ENCODE data around the gene F9.
"Not testable (repeated sequence)": the region's sequence is repeated elsewhere in the genome, so short reads cannot be mapped to it uniquely, and the experiment has no call there.

Gene F9

DNA sequence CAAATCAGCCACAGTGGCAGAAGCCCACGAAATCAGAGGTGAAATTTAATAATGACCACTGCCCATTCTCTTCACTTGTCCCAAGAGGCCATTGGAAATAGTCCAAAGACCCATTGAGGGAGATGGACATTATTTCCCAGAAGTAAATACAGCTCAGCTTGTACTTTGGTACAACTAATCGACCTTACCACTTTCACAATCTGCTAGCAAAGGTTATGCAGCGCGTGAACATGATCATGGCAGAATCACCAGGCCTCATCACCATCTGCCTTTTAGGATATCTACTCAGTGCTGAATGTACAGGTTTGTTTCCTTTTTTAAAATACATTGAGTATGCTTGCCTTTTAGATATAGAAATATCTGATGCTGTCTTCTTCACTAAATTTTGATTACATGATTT lies at the start of gene F9:
TSS of gene F9 (plus strand) at position 190 of the 400 bp plus-strand sequence. CDS start at position 216, 26 bp downstream.
- DNase-seq (ENCODE audit: low read depth in 2 of 3, low spot score in 2 of 3) = no peak

DNA sequence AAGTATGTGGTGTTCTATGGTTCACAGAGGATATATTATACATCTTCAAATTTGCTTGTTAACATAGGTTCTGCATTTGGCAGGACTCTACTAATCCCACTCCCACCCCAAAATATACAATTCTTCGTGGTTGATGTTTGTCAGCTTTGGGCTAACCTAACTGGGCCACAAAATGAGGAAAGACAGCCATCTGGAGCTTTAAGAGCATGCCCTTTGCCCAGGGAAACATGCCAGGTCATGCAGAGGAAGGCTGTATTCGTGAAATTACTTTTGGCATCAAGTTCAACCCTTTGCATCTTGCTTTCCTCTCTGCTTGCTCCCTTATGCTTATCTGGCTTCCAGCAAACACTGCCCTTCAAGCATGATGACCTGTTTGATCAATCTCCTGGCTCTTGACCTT lies 46.8 kb upstream of the F9 start:
- DNase-seq (ENCODE audit: low read depth in 2 of 3, low spot score in 2 of 3) = no peak

DNA sequence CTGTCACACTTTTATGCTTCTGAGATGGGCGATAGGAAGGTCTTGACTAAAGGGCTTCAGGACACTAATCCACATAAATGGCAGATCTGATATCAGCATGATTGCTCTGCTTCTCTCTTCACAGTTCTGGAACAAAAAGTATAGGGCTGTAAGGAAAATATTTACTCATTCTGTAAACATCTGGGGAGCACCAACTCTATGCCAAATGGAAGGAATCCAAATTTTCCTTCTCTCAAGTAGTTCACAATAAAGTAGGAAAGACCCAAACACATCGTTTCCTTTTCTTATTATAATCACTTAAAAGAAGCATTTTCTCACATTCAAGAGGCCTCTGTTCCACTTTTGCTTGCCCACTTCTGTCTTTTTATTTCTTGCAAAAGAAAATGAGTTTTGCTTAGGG lies 45.9 kb upstream of the F9 start:
- DNase-seq (ENCODE audit: low read depth in 2 of 3, low spot score in 2 of 3) = no peak

DNA sequence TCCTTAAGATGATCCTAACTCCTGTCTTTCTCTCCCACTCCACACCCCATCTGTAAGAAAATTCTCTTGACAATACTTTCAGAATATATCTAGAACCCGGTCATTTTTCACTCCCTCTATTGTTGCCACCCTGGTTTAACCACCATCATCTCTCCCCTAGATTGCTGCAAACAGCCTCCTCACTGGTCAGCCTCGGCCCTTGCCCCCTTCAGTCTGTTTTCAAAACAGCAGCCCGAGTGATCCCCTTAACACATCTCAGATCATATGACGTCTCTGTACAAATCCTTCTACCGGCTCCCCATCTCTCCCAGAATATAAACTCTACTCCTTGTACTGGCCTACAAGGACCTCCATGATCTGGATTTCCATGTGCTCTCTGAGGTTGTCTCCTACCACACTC lies 35.2 kb upstream of the F9 start:
- no peak for DNase-seq (ENCODE audit: low read depth in 2 of 3, low spot score in 2 of 3)

DNA sequence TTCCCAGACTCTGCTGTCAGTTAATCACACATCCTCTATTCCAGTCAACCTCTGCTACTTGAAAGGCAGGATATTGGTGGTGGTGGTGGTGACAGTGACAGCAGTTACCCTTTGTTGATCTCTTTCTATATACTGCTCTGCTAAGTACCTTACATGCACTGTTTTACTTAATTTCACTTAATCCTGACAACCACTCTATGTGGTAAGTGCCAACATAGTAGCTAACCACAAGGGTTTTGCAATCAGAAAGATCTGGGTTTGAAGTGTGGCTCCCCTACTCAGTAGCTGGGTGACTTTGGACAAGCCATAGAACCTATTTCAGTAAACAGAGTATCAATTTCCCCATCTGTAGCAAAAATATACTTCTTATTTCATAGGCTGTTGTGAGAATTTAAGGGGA lies 24.2 kb upstream of the F9 start:
- DNase-seq (ENCODE audit: low read depth in 2 of 3, low spot score in 2 of 3) = no peak

DNA sequence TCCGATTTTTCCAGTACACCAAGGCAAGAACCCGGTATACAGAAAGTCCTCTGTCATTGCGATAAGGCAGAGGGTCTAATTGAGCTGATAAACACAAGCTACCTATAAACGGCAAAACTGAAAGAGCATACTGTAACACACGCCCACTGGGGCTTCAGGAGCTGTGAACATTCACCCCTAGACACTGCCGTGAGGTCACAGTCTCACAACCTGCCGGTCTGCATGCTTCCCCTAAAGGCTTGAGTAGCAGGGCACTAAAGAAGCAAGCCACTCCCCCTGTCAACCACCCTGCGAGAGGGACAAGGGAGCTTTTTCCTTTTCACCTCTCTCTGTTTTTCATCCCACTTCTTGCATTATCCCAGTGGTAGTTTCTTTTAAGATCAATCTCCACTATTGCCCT lies 22.4 kb upstream of the F9 start:
- DNase-seq (ENCODE audit: low read depth in 2 of 3, low spot score in 2 of 3) = no peak

DNA sequence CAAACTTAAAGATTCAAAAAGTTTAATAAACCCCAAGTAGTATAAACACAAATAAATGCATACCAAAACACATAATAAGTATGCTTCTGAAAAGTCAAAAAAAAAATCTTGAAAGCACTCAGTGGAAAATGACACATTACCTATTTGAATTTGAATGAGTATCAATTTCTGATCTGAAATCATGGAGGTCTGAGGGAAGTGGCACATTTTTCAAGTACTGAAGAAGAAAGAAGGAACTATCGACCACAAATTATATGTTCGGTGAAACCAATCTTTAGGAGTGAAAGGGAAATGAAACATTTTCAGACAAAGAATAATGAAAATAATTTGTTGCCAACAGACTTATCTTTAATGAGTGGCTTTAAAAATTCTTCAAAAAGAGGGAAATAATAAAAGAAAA lies 12.1 kb upstream of the F9 start:
- no peak for DNase-seq (ENCODE audit: low read depth in 2 of 3, low spot score in 2 of 3)

DNA sequence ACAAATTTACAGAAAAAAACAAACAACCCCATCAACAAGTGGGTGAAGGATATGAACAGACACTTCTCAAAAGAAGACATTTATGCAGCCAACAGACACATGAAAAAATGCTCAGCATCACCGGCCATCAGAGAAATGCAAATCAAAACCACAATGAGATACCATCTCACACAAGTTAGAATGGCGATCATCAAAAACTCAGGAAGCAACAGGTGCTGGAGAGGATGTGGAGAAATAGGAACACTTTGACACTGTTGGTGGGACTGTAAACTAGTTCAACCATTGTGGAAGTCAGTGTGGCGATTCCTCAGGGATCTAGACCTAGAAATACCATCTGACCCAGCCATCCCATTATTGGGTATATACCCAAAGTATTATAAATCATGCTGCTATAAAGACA lies 1.7 kb upstream of the F9 start:
- not testable (repeated sequence) for DNase-seq (ENCODE audit: low read depth in 2 of 3, low spot score in 2 of 3)

DNA sequence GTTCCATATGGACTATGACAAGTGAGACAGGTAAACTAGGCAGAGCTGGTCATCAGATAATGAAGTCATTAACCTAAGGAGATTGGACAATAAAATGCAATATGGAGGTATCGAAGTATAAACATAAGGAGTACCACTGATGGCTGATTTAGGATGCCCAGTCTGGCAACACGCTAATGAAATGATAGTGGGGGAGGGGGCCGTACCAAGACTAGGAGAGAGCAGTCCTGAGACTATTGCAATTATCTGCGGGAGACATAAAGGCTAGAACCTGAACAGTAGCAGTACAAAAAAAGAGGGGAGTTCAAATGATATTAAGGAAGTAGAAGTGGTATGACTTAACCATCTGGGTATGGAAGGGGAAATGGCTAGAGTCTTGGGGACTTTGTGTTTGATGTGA lies 2.3 kb downstream of the F9 start:
- DNase-seq (ENCODE audit: low read depth in 2 of 3, low spot score in 2 of 3) = no peak

DNA sequence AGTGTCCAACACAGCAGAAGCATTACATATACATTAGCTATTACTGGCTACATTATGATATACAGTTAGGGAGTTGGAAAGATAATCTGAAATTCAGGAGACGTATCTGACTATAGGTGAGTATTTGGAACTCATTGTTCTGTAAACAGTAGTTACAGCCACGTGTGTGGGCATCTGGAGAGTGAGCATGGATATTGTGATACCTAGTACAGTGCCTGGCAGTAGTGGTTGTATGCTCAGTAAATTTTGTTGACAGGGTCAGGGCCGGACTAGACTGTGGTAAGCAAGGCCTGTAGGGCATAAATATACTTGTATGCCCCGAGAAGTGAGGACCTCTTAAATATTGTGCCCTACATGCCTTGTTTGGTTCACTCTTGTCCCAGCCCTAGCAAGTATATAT lies 2.9 kb downstream of the F9 start:
- no peak for DNase-seq (ENCODE audit: low read depth in 2 of 3, low spot score in 2 of 3)

DNA sequence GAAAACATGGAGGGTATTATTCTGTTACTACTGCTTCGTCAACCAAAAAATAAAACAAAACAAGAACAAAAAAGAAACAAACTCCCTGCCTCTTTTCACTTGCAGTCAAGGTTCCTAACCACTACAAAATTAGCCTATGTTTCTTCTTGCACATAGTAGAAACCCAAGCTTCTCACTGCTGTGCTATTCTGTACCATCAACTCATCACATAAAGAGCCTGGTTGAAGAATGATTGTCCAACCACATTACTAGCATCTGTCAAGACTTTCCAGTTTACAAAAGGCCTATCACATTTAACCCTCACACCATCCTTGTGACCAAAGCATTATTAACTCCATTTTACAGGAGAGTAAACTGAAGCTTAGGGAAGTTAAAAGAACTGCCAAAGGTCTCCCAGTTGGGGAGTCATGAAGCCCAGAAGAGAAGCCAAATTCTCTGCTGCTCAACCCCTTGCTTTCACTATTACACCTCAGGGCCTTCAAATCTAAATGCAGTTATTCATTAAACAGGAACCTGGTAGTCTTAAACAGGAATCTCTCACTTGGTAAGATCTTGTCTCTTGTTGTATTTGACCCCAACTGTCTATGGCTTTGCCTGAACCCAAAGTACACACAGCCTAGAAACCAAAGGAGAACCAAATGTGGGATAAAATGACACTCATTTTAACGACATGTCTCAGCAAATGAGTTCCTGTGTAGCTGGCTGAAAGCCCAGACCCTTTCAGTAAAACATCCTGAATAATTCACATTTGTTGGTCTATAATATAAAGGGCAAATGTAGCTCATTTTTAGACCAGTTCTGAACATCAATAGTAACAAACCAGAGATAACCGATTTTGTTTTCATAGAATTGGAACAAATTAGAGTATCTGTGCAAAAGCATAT lies 8.6 kb downstream of the F9 start:
- DNase-seq (ENCODE audit: low read depth in 2 of 3, low spot score in 2 of 3) = no peak

DNA sequence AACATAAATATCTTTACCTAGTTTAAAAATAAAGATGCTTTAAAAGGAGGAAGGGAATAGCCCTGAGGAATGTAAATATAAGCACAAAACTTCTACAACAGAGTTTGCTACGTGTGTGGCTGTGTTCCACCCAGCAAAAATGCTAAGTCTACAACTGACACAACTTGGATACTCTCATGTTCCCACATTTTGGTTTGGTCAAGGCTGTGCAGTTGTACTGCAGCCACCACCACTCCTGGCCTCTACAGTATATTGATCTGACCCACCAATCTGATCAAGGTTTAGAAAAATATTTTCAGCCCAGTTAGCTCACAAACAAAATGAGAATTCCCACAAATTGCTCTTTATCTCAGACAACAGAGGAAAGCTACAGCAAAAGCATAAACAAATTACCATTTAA lies 12.1 kb downstream of the F9 start:
- no peak for DNase-seq (ENCODE audit: low read depth in 2 of 3, low spot score in 2 of 3)

DNA sequence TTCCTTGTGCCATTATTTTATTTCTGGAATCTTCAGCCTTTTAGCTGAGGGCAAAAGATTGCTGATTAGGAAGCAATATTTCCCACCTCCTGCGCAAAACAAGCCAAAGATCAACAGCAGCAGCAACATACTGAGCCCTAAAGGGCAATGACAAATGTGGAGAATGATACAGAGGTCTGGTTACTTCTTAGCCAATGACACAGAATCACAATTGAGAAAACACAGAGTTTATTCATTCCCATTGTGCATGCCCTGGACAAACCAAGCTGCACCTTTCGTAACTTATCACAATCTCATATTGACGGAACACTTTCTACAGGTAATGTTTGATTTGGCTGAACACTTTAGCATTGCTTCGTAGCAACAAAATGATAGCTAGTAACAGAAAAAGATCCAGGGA lies 13.4 kb downstream of the F9 start:
- no peak for DNase-seq (ENCODE audit: low read depth in 2 of 3, low spot score in 2 of 3)

DNA sequence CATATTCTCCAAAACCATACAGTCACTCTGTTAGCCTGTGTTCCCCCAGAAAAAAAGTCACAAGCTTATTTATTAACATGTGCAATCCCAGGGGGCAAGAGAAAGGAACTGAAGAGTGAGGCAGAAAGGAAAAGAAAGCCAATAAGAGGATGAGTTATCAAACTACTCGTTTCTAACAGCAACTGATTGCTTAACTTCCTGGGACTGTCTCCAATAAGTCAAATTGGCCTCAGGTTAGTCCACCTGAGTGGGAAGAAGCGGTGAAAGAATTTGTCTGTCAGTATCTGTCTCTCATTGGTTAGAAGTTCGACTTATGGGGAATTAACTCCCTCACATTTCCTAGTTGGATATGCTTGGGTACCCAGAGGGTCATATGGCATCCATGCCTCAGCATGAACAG lies 14.1 kb downstream of the F9 start:
- DNase-seq (ENCODE audit: low read depth in 2 of 3, low spot score in 2 of 3) = no peak

DNA sequence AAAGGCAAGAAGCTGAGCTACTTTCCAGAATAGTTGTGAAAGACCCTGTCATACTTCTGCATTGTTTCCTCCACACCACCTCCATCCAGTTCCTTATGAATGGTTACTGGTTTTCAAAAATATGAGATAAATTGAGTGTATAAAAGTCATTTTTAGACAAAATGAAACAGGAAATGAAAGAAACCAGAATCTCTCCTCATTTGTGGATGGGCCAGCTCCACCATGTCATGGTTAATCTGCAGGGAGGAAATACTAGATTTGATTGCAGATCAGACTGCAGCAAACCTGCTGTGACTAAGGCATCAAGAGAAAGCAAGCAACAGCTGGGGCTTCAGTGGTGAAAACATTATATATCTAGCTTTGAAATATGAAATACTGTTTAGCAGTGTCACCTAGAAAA lies 23.8 kb downstream of the F9 start:
- no peak for DNase-seq (ENCODE audit: low read depth in 2 of 3, low spot score in 2 of 3)

DNA sequence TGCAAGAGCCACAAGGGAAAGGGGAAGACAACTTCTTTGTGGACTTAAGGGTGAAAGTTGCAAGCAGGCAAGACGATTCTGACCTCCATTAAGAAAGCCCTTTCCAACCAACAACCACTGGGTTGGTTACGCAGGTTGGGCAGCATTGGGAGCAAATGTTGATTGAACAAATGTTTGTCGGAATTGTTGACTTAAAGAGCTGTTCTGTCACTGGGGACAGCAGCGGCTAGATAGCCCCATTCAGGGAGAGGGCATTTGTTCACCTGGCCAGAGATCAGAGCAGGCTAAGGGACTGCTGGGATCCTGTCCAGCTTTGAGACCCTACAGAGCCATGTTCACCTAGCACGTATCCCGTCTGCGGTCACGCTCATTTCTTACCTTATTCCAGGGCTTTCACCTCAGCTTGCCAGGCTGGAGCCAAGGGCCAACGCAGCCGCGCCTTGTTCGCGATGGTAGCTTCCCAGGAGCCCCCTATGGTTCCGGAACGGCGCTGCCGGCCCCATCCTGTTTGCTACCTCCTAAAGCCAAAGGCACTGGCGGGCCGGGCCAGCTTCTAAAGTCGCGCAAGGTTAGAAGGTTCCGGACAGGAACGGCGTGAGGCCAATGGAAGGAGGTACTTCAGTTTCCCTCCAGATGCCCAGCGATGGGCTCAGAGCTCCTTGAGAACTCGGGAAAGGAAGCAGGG lies 24.6 kb downstream of the F9 start:
- no peak for DNase-seq (ENCODE audit: low read depth in 2 of 3, low spot score in 2 of 3)

DNA sequence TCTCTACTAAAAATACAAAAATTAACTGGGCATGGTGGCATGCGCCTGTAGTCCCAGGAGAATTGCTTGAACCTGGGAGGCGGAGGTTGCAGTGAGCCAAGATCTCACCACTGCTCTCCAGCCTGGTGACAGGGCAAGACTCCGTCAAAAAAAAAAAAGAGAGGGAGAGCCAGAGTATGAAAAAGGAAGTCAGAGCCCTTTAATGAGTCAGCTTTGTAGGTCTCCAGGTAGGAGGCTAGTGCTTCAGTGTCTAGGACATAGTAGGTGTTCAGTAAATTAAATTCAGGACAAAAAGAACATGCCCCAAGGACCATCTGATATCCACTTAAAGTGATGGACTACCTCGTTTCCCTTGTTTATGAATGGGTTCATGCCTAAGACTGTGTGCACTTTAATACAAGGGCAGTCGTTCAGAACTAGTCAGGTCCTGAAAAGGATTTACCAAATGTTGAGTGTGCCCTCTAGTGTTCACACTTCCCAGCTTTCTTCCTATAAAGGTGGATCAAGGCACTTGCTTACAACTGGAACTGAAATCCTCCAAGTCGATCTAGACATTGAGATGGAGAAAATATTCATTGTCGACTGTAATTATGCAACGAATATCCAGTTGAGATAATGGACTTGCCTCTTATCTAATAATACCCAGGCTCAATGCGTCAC lies 29.0 kb downstream of the F9 start:
- DNase-seq (ENCODE audit: low read depth in 2 of 3, low spot score in 2 of 3) = no peak

DNA sequence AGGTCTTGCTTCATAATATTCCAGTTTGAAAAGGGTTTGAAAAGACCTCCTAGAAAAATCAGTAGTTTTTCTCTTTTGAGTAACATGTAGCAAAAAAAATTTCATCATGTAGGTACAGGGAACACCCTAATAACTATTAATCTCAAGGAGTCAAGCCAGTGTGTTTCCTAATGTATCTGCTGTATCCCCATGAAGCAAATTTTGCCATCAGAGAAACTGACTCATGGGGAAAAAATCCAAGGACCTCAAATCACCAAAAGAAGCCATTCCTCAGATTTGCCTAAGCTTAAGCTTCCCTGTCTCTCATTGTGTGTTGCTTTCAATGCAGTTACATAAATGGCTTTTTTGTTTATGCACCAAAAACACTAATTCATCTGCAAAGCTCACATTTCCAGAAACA lies 29.7 kb downstream of the F9 start:
- no peak for DNase-seq (ENCODE audit: low read depth in 2 of 3, low spot score in 2 of 3)

DNA sequence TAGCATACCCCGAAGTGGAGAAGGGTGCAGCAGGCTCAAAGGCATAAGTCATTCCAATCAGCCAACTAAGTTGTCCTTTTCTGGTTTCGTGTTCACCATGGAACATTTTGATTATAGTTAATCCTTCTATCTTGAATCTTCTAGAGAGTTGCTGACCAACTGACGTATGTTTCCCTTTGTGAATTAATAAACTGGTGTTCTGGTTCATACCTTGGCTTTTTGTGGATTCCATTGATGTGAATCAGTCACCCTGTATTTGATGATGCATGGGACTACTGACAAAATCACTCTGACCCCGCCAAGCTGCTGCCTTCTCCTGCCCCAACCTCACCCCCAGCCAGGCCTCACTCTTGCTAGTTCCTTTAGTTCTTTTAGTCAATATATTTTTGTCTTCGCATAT lies 32.7 kb downstream of the F9 start:
- DNase-seq (ENCODE audit: low read depth in 2 of 3, low spot score in 2 of 3) = no peak

DNA sequence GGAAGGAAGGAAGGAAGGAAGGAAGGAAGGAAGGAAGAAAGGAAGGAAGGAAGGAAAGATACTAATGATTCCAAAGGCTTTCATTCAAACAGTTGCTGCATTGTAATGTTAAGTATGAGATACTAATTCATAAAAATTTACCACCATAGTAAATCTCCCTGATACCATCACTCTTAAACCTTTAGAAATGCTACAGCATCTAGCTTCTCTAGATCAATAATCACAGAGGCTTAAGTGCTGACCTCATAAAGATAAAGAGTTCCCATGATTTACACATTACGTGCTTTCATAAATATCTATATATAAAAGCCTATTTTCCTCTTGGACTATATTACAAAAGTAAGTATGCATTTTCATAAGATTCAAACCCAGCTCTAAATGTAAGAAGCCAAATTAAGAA lies 36.4 kb downstream of the F9 start:
- DNase-seq (ENCODE audit: low read depth in 2 of 3, low spot score in 2 of 3) = no peak

DNA sequence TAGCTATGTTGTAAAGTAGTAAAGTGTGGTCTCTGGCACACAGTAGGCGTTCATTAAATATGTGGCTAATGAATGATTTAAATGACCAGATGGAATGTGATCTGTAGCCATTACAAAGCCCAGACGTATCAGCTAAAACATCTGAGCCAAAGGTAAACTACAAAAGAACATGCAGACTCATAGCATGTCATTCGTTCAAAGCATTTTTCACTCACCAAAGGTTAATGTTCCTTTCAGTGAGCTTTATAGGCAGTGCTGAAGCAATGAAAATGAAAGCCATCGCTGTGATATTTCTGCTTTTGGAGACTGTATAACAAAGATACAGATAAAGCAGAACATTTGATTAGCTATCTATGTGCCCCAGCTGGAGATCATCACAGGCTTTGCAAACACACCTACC lies 50.5 kb downstream of the F9 start:
- DNase-seq (ENCODE audit: low read depth in 2 of 3, low spot score in 2 of 3) = no peak

DNA sequence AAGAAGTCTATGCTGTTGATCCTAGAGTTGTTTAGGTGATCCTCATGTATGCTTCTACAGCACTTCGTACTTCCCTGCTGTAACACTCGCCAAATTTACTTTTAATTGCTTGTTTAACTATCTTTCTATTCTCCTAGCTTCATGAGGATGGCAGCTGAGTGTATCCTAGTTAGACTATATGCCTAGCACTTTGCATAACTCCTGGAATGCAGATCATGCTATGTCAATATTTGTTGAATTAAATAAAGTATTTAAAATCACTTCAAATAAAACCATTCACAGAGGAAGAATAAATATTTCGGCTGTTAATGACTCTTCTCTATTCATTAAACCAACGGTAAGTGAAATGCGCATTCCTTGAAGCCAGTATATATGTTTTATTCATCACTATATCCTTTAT lies 55.1 kb downstream of the F9 start:
- DNase-seq (ENCODE audit: low read depth in 2 of 3, low spot score in 2 of 3) = no peak
